K562 (cell line): ENCODE measurements around the gene TRIM65. TPM values are rescaled to one million over a fixed set of nuclear protein-coding genes. Genes with fewer than 3 reads are reported as not detected.

Source experiments
- ATAC-seq: fragments of 200-7000 bp; cut with Tn5 transposase; 3 replicates; pipeline ENCODE4 v1.9.1; 2020; ENCODE audit warnings: moderate library complexity
- BruUV-seq: library from RNA; stranded (reverse); fragments of 400-500 nt; replicated peaks from 2 replicates; lab custom pipeline; 2021; lab: Mats Ljungman, UMichigan
- CTCF ChIA-PET: fragments of 300-600 bp; formaldehyde crosslinking; extraction: SDS; loops from one replicate; lab custom pipeline; 2021; ENCODE audit warnings: low intra/inter-chr PET ratio; lab: Yijun Ruan, JAX
- POLR2A ChIA-PET: fragments of 300-600, 350-650 bp; sonication (Branson Sonifier 250); formaldehyde crosslinking; extraction: SDS; loops from one replicate; lab custom pipeline; 2021; ENCODE audit warnings: antibody characterized with exemption, inconsistent platforms; lab: Yijun Ruan, JAX
- DNase-seq, 4 experiments: peaks; one replicate each; pipeline versions ENCODE4 v3.0.0 to v3.0.0-alpha.2; 2011 to 2018; ENCODE audit warnings: low spot score in 3 of 4, mixed read lengths in 3 of 4; ENCODE audit errors: extremely low read depth in 1 of 4
- FAIRE-seq: peaks from 2 replicates; lab custom pipeline; 2011; peaks lifted over from hg19 to GRCh38; lab: Jason Lieb, UNC
- H2AFZ ChIP-seq: 2 replicates; pipeline ENCODE4 v1.6.0; 2011; ENCODE audit warnings: low read depth, low read length, control low read depth, inconsistent platforms
- H3K27ac ChIP-seq: fragments of 200-600 bp; 3 replicates; pipeline ENCODE4 v1.8.0; 2011; ENCODE audit warnings: low read depth, mild to moderate bottlenecking, control low read depth, inconsistent platforms, low read length, moderate library complexity, mixed read lengths; ENCODE audit errors: extremely low read depth
- H3K27me3 ChIP-seq, 2 experiments: fragments of 300-600 bp in 1 of 2; 2 replicates in 1 of 2; 3 replicates in 1 of 2; pipeline versions ENCODE4 v1.6.0 to v1.8.0; 2011; ENCODE audit warnings: inconsistent platforms in 2 of 2, low read length in 2 of 2, mild to moderate bottlenecking in 1 of 2, mixed read lengths in 1 of 2, moderate library complexity in 1 of 2; ENCODE audit not compliant: control insufficient read depth in 2 of 2, insufficient read depth in 2 of 2
- H3K36me3 ChIP-seq: fragments of 300-600 bp; 3 replicates; pipeline ENCODE4 v1.8.0; 2011; ENCODE audit warnings: mild to moderate bottlenecking, low read length, inconsistent platforms; ENCODE audit not compliant: control insufficient read depth, insufficient read depth
- H3K4me1 ChIP-seq, 2 experiments: fragments of 200-600 bp in 1 of 2; replicated peaks in 1 of 2; 2 replicates in 1 of 2; 3 replicates in 1 of 2; pipeline versions ENCODE4 v1.5.1 to v1.8.0; 2011; ENCODE audit warnings: inconsistent platforms in 2 of 2, low read length in 2 of 2, mild to moderate bottlenecking in 1 of 2, mixed read lengths in 1 of 2, moderate library complexity in 1 of 2; ENCODE audit not compliant: control insufficient read depth in 2 of 2, insufficient read depth in 2 of 2
- H3K4me2 ChIP-seq: 2 replicates; pipeline ENCODE4 v1.6.1; 2011; ENCODE audit warnings: low read length, control low read depth, inconsistent platforms, mixed read lengths; ENCODE audit not compliant: insufficient read depth
- H3K4me3 ChIP-seq: fragments of 200-600 bp; sonication (generic), shearing (Covaris generic); 2 replicates; pipeline ENCODE4 v1.5.1; 2016; ENCODE audit warnings: control low read depth, inconsistent platforms
- H3K79me2 ChIP-seq: fragments of 200-600 bp; 3 replicates; pipeline ENCODE4 v1.8.0; 2011; ENCODE audit warnings: low read length, inconsistent platforms; ENCODE audit not compliant: control insufficient read depth, insufficient read depth
- H3K9ac ChIP-seq, 2 experiments: 2 replicates each; pipeline versions ENCODE4 v1.6.0 to v1.6.1; 2011; ENCODE audit warnings: low read depth in 2 of 2, low read length in 2 of 2, control low read depth in 1 of 2, inconsistent platforms in 1 of 2, mild to moderate bottlenecking in 1 of 2, mixed read lengths in 1 of 2; ENCODE audit not compliant: insufficient read depth in 1 of 2
- H3K9me1 ChIP-seq: one replicate; pipeline ENCODE4 v1.6.0; 2011; ENCODE audit warnings: inconsistent platforms, mild to moderate bottlenecking, low read length, moderate library complexity; ENCODE audit not compliant: control insufficient read depth, insufficient read depth
- H3K9me3 ChIP-seq: replicated peaks from 2 replicates; pipeline ENCODE4 v1.5.1; 2011; ENCODE audit warnings: low read depth, low read length, inconsistent platforms; ENCODE audit not compliant: control insufficient read depth, insufficient read depth
- H4K20me1 ChIP-seq: replicated peaks from 2 replicates; pipeline ENCODE4 v1.6.1; 2011; ENCODE audit warnings: low read length, inconsistent platforms, mixed read lengths; ENCODE audit not compliant: control insufficient read depth, insufficient read depth
- ADNP ChIP-seq: fragments of 200-800 bp; sonication (Bioruptor generic); IDR thresholded peaks from 2 replicates; pipeline ENCODE4 v1.6.1; 2016; ENCODE audit warnings: missing genetic modification characterization, missing compliant biosample characterization
- CTCF ChIP-seq, 3 experiments: IDR thresholded peaks in 2 of 3; conservative IDR thresholded peaks in 1 of 3; 2 replicates each; pipeline ENCODE4 v1.5.1; 2011 to 2012; ENCODE audit warnings: low read length in 3 of 3, mild to moderate bottlenecking in 3 of 3, control low read depth in 2 of 3, improper control_type of control experiment in 1 of 3, inconsistent platforms in 1 of 3, low read depth in 1 of 3, mixed read lengths in 1 of 3, moderate library complexity in 1 of 3; ENCODE audit not compliant: insufficient read depth in 2 of 3
- ERF ChIP-seq: fragments of 450-650 bp; formaldehyde crosslinking; IDR thresholded peaks from 2 replicates; pipeline ENCODE4 v1.4.0; 2020; ENCODE audit warnings: mild to moderate bottlenecking, mixed read lengths
- FOS ChIP-seq: IDR thresholded peaks from 3 replicates; pipeline ENCODE4 v1.6.1; 2011; ENCODE audit not compliant: insufficient read length; ENCODE audit errors: extremely low read depth
- FOXP4 ChIP-seq: sonication (generic); formaldehyde crosslinking; IDR thresholded peaks from 2 replicates; pipeline ENCODE4 v1.8.0; 2022; ENCODE audit warnings: mild to moderate bottlenecking, missing genetic modification reagents, borderline replicate concordance
- JUNB ChIP-seq: fragments of 450-650 bp; formaldehyde crosslinking; conservative IDR thresholded peaks from 2 replicates; pipeline ENCODE4 v1.4.0; 2020; ENCODE audit warnings: mild to moderate bottlenecking
- MYC ChIP-seq, 2 experiments: fragments of 250-450 bp in 1 of 2; sonication (Bioruptor Pico) in 1 of 2; IDR thresholded peaks; 2 replicates each; pipeline versions ENCODE4 v1.5.1 to v1.6.1; 2012 to 2021; ENCODE audit warnings: low read depth in 2 of 2, borderline replicate concordance in 1 of 2, improper control_type of control experiment in 1 of 2, low read length in 1 of 2, mild to moderate bottlenecking in 1 of 2, moderate library complexity in 1 of 2
- TCF3 ChIP-seq: sonication (generic); formaldehyde crosslinking; IDR thresholded peaks from 2 replicates; pipeline ENCODE4 v1.4.0; 2020; ENCODE audit warnings: mild to moderate bottlenecking, missing genetic modification reagents
- ZBTB17 ChIP-seq: fragments of 450-650 bp; formaldehyde crosslinking; IDR thresholded peaks from 2 replicates; pipeline ENCODE4 v1.4.0; 2020; ENCODE audit warnings: mild to moderate bottlenecking
- ZBTB2 ChIP-seq: fragments of 450-650 bp; IDR thresholded peaks from 2 replicates; pipeline ENCODE4 v1.6.1; 2016; ENCODE audit warnings: antibody characterized with exemption
- ZBTB33 ChIP-seq: sonication (generic); formaldehyde crosslinking; IDR thresholded peaks from 2 replicates; pipeline ENCODE4 v1.8.1; 2023; ENCODE audit warnings: mild to moderate bottlenecking, missing genetic modification reagents
- ZFP30 ChIP-seq: fragments of 250-450 bp; sonication (Bioruptor Pico); IDR thresholded peaks from 2 replicates; pipeline ENCODE4 v1.8.0; 2022; ENCODE audit warnings: moderate library complexity, mild to moderate bottlenecking, inconsistent platforms, borderline replicate concordance
- ZNF263 ChIP-seq: sonication (generic); formaldehyde crosslinking; IDR thresholded peaks from 2 replicates; pipeline ENCODE4 v1.8.0; 2022; ENCODE audit warnings: mild to moderate bottlenecking, missing genetic modification reagents, borderline replicate concordance
- ZNF79 ChIP-seq: fragments of 250-450 bp; sonication (Bioruptor Pico); IDR thresholded peaks from 2 replicates; pipeline ENCODE4 v1.4.0; 2020; ENCODE audit warnings: low read depth, mild to moderate bottlenecking, moderate library complexity
- WGBS: fragments of 100-300 bp; shearing (Covaris generic); methylation state at CpG from one replicate; pipeline ENCODE4 v1.1.6; 2016; ENCODE audit warnings: low coverage, mixed read lengths; ENCODE audit not compliant: insufficient coverage; ENCODE audit errors: missing lambda C conversion rate; 5-methylcytosine and 5-hydroxymethylcytosine counted together
- in situ Hi-C: fragments of 300-500 bp; cut with MboI; formaldehyde crosslinking; loops from 4 replicates; pipeline ENCODE4 v1.15.0; 2018; ENCODE audit warnings: inconsistent platforms, mixed read lengths
- intact Hi-C: fragments of 100-400 bp; cut with micrococcal nuclease; formaldehyde crosslinking; loops from 2 replicates; pipeline ENCODE4 v1.14.2; 2022
- polyA plus RNA-seq, 8 experiments: library from polyadenylated mRNA; depleted of rRNA in 4 of 8; stranded (reverse) in 5 of 8; unstranded in 3 of 8; fragments of >200 nt; fragmentation: Nextera tagmentation in 2 of 8; fragmentation: Illumina TruSeq in 1 of 8; extraction: Ambion mirVana in 2 of 8; extraction: Trizol in 1 of 8; gene quantifications; 2 replicates each; pipeline versions ENCODE4 v1.2.1 to v1.2.3, GENCODE V29; 2011 to 2014; ENCODE audit warnings: inconsistent platforms in 1 of 8, missing spikeins in 1 of 8
- total RNA-seq, 7 experiments: library from RNA; depleted of rRNA in 6 of 7; stranded (reverse); fragments of >200 nt in 6 of 7; fragmentation: Illumina TruSeq in 2 of 7; extraction: Trizol in 2 of 7; gene quantifications; 2 replicates each; pipeline versions ENCODE4 v1.2.1 to v1.2.3, GENCODE V29; 2011 to 2021; ENCODE audit warnings: low replicate concordance in 1 of 7

Gene TRIM65
- total and polyA plus RNA-seq, 9 of the 15 experiments (the other 6 are each of a cell fraction or from before 2014, with no cell fraction given) = 2.8 to 45.7 (median 22.9) TPM

- ChIA-PET CTCF (no interaction called here), POLR2A (interaction anchor here (0.6 to 15.8 kb wide), 8 partner anchors 13 to 393 kb away, joined by 3 to 169 read pairs (median 4); partner anchors contain the start of gene TRIM65)
- 39% methylated on average over 31 of the region's 56 CpGs for WGBS
- Histone ChIP-seq H3K4me1 (peaks cover 7 to 67% of the 10 kb centered on the region in 2 experiments), H3K9me1 (no peaks in the 10 kb centered on the region), H3K9ac (peak overlapping the region; percentile 58 to 93; a peak in 3 of 4 replicates), H4K20me1 (no peaks in the 10 kb centered on the region), H3K36me3 (no peaks in the 10 kb centered on the region), H3K27me3 (no peaks in the 10 kb centered on the region), H3K4me3 (peak overlapping the region; percentile 45), H3K9me3 (no peaks in the 10 kb centered on the region), H3K4me2 (peak overlapping the region; percentile 76; the same call in 1 of the 2 replicates), H3K79me2 (no peaks in the 10 kb centered on the region), H3K27ac (no peak overlapping the region), H2AFZ (peak overlapping the region; percentile 97; the same call in 1 of the 2 replicates)
- DNase-seq (peak in 3 of 4 experiments; percentile 54 to 65 (median 63)), ATAC-seq (peak; percentile 65), FAIRE-seq (no peak)
- in situ Hi-C loops = no loop called here
- no TSS peak for BruUV-seq
- intact Hi-C loops = no loop called here
- TF ChIP-seq ADNP (no peak), FOS (no peak), CTCF (IDR thresholded peaks at IDR 0.05 in 2 of 3, conservative IDR thresholded peaks at IDR 0.05 in 1 of 3; ENCODE audit: insufficient read depth in 2 of 3, low read depth in 1 of 3, low read length in 3 of 3) (peak in 2 of 3 experiments; percentile 46 to 69; a peak in 4 of 6 replicates), ZNF263 (CRISPR knock-in tag) (no peak), ZNF79 (no peak), ZFP30 (no peak), JUNB (CRISPR knock-in tag) (no peak), ZBTB2 (no peak), ZBTB17 (no peak), TCF3 (CRISPR knock-in tag) (no peak), ZBTB33 (peak; percentile 98), MYC (IDR thresholded peaks at IDR 0.05; ENCODE audit: low read depth, low read length) (peak; percentile 27; the same call in 1 of the 2 replicates), MYC (CRISPR knock-in tag; IDR thresholded peaks at IDR 0.05; ENCODE audit: borderline replicate concordance, low read depth) (no peak), ERF (CRISPR knock-in tag) (0 out of 2 replicates have a peak, but pooled peaks have one; percentile 18), FOXP4 (CRISPR knock-in tag) (no peak)
Observed at GRCh38 chr17:75877752-75878173, 19.0 kb downstream of the TRIM65 start.
